Progenitor cell of endocrine pancreas (in vitro differentiated cells): Measurements from ENCODE around the gene KRT24. TPM values are rescaled to one million over a fixed set of nuclear protein-coding genes. Genes with fewer than 3 reads are reported as not detected.

Experiments
- DNase-seq: peaks from one replicate; pipeline ENCODE4 v3.0.0; 2021; ENCODE audit warnings: low spot score; ENCODE audit not compliant: unreplicated experiment
- H3K27ac Mint-ChIP-seq: 2 replicates; pipeline ENCODE4 v1.8.0; 2021; ENCODE audit warnings: mild to moderate bottlenecking, moderate library complexity, mixed read lengths
- H3K27me3 Mint-ChIP-seq: 2 replicates; pipeline ENCODE4 v1.8.0; 2021; ENCODE audit warnings: mixed read lengths
- H3K36me3 Mint-ChIP-seq: 2 replicates; pipeline ENCODE4 v1.8.0; 2022; ENCODE audit warnings: mixed read lengths; ENCODE audit not compliant: insufficient read depth
- H3K4me1 Mint-ChIP-seq: 2 replicates; pipeline ENCODE4 v1.8.0; 2021; ENCODE audit warnings: low read depth, mixed read lengths
- H3K4me3 Mint-ChIP-seq: 2 replicates; pipeline ENCODE4 v1.8.0; 2021; ENCODE audit warnings: low read depth, mild to moderate bottlenecking, moderate library complexity, mixed read lengths
- H3K9me3 Mint-ChIP-seq: 2 replicates; pipeline ENCODE4 v1.8.0; 2021; ENCODE audit warnings: low read depth, mixed read lengths
- total RNA-seq: library from RNA; stranded (reverse); gene quantifications from 2 replicates; pipeline ENCODE4 v1.2.1, GENCODE V29; 2021
- TF ChIP-seq, protein P1 (sequence below): fragments of 200-600 bp; sonication (generic); IDR thresholded peaks from one replicate; pipeline ENCODE4 v1.5.0; 2021; ENCODE audit warnings: antibody characterized with exemption, mild to moderate bottlenecking; ENCODE audit not compliant: unreplicated experiment

Gene KRT24
- total RNA-seq, 1 donor from 2014 or later, result not detected

DNA sequence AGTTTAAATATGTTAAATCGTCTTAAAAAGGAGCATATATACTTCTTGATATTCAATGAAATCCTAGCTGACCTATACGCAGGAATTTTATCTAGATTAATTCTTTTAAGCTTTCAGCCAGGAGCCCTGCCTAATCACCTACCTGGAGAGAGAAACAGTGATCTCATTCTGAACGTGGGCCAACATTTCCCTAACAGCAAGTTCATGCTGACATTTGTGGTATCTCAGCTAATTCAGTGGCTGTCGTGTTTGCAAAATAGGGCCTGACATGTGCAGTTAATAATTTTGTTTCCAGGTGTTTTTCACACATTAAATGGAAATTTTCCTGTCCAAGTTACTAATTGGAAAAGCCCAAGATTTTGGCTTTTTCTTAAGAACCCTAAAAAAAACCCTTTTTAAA, 17.4 kb downstream of the KRT24 start:
- no peak for DNase-seq
- H3K4me1 Mint-ChIP-seq, result peaks cover 8% of the 10 kb centered on the region
- no peaks in the 10 kb centered on the region for H3K27me3 Mint-ChIP-seq
- H3K9me3 Mint-ChIP-seq, result no peaks in the 10 kb centered on the region
- TF ChIP-seq, protein P1, sequence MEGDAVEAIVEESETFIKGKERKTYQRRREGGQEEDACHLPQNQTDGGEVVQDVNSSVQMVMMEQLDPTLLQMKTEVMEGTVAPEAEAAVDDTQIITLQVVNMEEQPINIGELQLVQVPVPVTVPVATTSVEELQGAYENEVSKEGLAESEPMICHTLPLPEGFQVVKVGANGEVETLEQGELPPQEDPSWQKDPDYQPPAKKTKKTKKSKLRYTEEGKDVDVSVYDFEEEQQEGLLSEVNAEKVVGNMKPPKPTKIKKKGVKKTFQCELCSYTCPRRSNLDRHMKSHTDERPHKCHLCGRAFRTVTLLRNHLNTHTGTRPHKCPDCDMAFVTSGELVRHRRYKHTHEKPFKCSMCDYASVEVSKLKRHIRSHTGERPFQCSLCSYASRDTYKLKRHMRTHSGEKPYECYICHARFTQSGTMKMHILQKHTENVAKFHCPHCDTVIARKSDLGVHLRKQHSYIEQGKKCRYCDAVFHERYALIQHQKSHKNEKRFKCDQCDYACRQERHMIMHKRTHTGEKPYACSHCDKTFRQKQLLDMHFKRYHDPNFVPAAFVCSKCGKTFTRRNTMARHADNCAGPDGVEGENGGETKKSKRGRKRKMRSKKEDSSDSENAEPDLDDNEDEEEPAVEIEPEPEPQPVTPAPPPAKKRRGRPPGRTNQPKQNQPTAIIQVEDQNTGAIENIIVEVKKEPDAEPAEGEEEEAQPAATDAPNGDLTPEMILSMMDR, result no peak
- H3K27ac Mint-ChIP-seq, result no peak overlapping the region
- H3K4me3 Mint-ChIP-seq, result no peak overlapping the region
- no peaks in the 10 kb centered on the region for H3K36me3 Mint-ChIP-seq

DNA sequence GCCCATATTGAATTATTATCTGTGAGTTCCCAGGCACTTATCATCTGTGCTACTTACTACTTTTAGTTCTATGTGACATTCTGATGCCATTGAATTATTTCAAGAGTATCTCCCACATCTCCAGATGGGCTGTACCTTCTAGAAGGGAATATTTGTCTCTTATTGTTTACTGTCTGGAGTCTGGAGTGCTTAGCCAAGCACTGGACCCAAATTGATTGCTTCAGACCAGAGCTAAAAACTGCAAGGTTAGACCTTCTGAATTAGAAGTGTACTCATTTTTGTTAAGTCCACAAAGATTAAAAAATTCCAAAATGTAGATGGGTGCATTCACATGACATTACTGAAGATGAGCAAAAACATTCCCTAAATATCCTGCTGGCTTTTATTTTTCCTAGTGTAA, 22.6 kb downstream of the KRT24 start:
- TF ChIP-seq, protein P1, result no peak
- Mint-ChIP-seq H3K9me3 (no peaks in the 10 kb centered on the region), H3K4me1 (peaks cover 11% of the 10 kb centered on the region), H3K27me3 (peaks cover 3% of the 10 kb centered on the region), H3K4me3 (no peak overlapping the region), H3K36me3 (no peaks in the 10 kb centered on the region), H3K27ac (no peak overlapping the region)
- DNase-seq, result no peak

DNA sequence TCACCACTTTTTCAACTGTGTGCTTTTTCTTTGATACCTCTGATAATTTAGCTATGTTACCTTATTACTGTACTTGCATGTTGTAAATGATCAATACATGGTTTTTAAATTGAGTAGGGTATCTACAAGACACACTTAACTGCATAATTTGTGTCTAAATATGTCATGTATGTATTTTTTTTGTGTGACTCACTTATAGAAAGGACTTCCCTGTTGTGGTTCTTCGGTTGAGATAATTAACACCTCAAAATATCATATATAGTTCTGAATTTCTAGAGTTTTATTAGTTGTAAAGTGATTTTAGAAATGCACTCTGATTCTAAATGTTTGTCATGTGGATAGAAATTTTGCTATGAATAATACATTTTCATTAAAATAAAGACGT, 24.0 kb downstream of the KRT24 start:
- no peaks in the 10 kb centered on the region for H3K9me3 Mint-ChIP-seq
- TF ChIP-seq, protein P1, result no peak
- peaks cover 5% of the 10 kb centered on the region for H3K27me3 Mint-ChIP-seq
- H3K27ac Mint-ChIP-seq, result no peak overlapping the region
- no peak overlapping the region for H3K4me3 Mint-ChIP-seq
- H3K4me1 Mint-ChIP-seq, result peaks cover 11% of the 10 kb centered on the region
- no peaks in the 10 kb centered on the region for H3K36me3 Mint-ChIP-seq
- no peak for DNase-seq

DNA sequence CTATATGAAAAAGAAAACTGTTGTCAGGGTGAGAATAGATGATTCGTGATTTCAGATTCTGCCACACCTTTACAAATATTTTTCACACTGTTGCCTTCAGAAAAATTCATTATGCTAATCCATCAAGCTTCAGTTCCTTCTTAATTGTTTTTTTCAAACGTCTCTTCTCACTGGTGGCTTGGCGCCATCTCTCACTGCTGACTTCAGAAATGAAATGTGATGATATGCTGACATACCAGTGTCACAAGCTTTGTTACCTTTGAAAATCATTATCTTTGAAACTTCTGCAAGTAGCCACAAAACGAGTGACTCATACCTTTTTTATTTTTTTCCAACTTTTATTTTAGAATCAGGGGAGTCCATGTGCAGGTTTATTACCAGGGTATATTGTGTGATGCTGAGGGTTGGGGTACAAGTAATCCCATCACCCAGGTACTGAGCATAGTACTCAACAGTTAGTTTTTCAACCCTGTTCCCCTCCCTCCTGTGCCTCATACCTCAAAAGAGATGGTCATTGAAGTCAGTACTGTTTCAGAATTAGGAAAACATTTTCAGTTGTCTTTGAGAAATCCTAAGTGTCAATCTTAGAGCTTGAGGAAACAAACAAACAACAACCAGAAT, 24.5 kb downstream of the KRT24 start:
- Mint-ChIP-seq H3K4me1 (peaks cover 11% of the 10 kb centered on the region), H3K27me3 (peaks cover 9% of the 10 kb centered on the region), H3K4me3 (no peak overlapping the region), H3K36me3 (no peaks in the 10 kb centered on the region), H3K27ac (no peak overlapping the region), H3K9me3 (no peaks in the 10 kb centered on the region)
- TF ChIP-seq, protein P1, result no peak
- no peak for DNase-seq

DNA sequence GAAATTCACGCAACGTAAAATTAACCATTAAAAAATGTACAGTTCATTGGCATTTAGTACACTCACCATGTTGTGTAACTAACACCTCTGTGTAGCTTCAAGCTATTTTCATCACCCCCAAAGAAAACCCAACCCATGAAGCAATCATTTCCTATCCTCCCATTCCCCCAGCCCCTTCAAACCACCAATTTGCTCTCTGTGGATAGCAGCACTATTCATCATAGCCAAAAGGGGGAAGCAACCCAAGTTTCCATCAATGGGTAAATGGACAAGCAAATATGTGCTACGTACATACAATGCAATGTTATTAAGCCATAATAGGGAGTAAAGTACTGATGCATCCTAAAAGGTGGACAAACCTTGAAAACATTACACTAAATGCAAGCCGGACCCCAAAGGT, 27.6 kb downstream of the KRT24 start:
- no peak for DNase-seq
- no peak overlapping the region for H3K4me3 Mint-ChIP-seq
- H3K27ac Mint-ChIP-seq, result no peak overlapping the region
- H3K9me3 Mint-ChIP-seq, result no peaks in the 10 kb centered on the region
- no peaks in the 10 kb centered on the region for H3K36me3 Mint-ChIP-seq
- TF ChIP-seq, protein P1, result no peak
- H3K27me3 Mint-ChIP-seq, result peaks cover 10% of the 10 kb centered on the region
- peaks cover under 1% of the 10 kb centered on the region for H3K4me1 Mint-ChIP-seq
